Measurements from ENCODE around the gene DGKK. TPM values are rescaled to one million over a fixed set of nuclear protein-coding genes. Genes with fewer than 3 reads are reported as not detected.

Gene DGKK
- total and polyA plus RNA-seq, 2 donors (not counting 1 experiment from before 2014, with no cell fraction given), result 0.01 TPM; not detected in 1

DNA sequence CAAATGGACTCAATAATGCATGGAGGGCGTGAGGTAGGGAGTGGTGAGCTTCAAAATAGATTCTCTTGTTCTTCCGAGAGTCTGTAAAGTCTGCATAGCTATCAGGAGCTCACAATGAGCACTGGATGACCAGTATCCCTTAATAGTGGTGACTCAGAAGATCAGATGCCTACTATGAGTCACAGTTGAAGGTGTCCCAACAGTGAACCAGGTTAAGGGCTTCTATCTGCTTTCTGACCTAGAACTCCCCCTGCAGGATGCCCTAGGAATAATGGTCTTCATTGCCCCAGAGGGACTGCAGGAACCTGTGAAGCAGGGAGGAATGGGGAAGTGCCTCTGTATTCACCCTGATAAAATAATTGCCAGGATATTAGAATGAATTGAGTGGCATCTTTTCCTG is 22.1 kb downstream of the DGKK start:
- CTCF ChIA-PET, result interaction anchor here (0.6 kb wide), 1 partner anchor 14 kb away, joined by 5 read pairs; no protein-coding TSS in a partner anchor
- peaks cover 3% of the 10 kb centered on the region for H3K27me3 Mint-ChIP-seq
- H2AFZ ChIP-seq (ENCODE audit: insufficient read depth, low read depth, low read length, poor library complexity, severe bottlenecking), result no peak overlapping the region
- no peak for TF ChIP-seq EZH2 (IDR thresholded peaks at IDR 0.05; ENCODE audit: borderline replicate concordance, insufficient read depth, low read depth, low read length, poor library complexity, severe bottlenecking)
- TF ChIP-seq, protein P1, sequence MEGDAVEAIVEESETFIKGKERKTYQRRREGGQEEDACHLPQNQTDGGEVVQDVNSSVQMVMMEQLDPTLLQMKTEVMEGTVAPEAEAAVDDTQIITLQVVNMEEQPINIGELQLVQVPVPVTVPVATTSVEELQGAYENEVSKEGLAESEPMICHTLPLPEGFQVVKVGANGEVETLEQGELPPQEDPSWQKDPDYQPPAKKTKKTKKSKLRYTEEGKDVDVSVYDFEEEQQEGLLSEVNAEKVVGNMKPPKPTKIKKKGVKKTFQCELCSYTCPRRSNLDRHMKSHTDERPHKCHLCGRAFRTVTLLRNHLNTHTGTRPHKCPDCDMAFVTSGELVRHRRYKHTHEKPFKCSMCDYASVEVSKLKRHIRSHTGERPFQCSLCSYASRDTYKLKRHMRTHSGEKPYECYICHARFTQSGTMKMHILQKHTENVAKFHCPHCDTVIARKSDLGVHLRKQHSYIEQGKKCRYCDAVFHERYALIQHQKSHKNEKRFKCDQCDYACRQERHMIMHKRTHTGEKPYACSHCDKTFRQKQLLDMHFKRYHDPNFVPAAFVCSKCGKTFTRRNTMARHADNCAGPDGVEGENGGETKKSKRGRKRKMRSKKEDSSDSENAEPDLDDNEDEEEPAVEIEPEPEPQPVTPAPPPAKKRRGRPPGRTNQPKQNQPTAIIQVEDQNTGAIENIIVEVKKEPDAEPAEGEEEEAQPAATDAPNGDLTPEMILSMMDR (IDR thresholded peaks at IDR 0.05), result no peak
- intact Hi-C loops (cut with micrococcal nuclease), result no loop called here
- WGBS (ENCODE audit: insufficient coverage), result no CpG with 5 or more reads among the region's 2 CpGs
- no peak overlapping the region for H3K9ac ChIP-seq (ENCODE audit: low read length)
- H3K9me3 ChIP-seq (ENCODE audit: control extremely low read depth in 1 of 3, control insufficient read depth in 2 of 3, insufficient read depth in 1 of 3, low read length in 2 of 3), result no peaks in the 10 kb centered on the region
- H3K27ac ChIP-seq (ENCODE audit: low read length in 2 of 2), result no peak overlapping the region
- H3K79me2 ChIP-seq (ENCODE audit: control insufficient read depth, insufficient read depth, low read length), result no peaks in the 10 kb centered on the region
- DNase-seq, result no peak
- no peak overlapping the region for H3K4me2 ChIP-seq (replicated peaks; ENCODE audit: low read depth, low read length, poor library complexity, severe bottlenecking)
- no peak overlapping the region for H3K27ac Mint-ChIP-seq
- POLR2A ChIA-PET, result no interaction called here
- no peaks in the 10 kb centered on the region for H3K36me3 ChIP-seq (replicated peaks in 1 of 2; ENCODE audit: control extremely low read depth in 1 of 2, control insufficient read depth in 1 of 2, extremely low read depth in 1 of 2, insufficient read depth in 2 of 2, low read length in 1 of 2)
- H3K4me3 Mint-ChIP-seq, result no peak overlapping the region
- H3K4me3 ChIP-seq (ENCODE audit: control extremely low read depth in 1 of 5, extremely low read depth in 1 of 5, insufficient read depth in 1 of 5, low read depth in 2 of 5, low read length in 4 of 5), result no peak overlapping the region
- H3K27me3 ChIP-seq (replicated peaks in 1 of 4; ENCODE audit: control extremely low read depth in 1 of 4, control insufficient read depth in 3 of 4, insufficient read depth in 4 of 4, low read length in 3 of 4), result peaks cover 0 to 6% (median 0%) of the 10 kb centered on the region in 4 experiments
- no peak for ATAC-seq (ENCODE audit: low read depth)
- no peaks in the 10 kb centered on the region for H3K4me1 Mint-ChIP-seq
- H3K4me1 ChIP-seq (ENCODE audit: control insufficient read depth in 2 of 2, insufficient read depth in 2 of 2, low read length in 2 of 2), result no peaks in the 10 kb centered on the region
- no peaks in the 10 kb centered on the region for H3K9me3 Mint-ChIP-seq (ENCODE audit: insufficient read depth)
- no peaks in the 10 kb centered on the region for H4K20me1 ChIP-seq (ENCODE audit: control insufficient read depth, insufficient read depth, low read length, poor library complexity, severe bottlenecking)

DNA sequence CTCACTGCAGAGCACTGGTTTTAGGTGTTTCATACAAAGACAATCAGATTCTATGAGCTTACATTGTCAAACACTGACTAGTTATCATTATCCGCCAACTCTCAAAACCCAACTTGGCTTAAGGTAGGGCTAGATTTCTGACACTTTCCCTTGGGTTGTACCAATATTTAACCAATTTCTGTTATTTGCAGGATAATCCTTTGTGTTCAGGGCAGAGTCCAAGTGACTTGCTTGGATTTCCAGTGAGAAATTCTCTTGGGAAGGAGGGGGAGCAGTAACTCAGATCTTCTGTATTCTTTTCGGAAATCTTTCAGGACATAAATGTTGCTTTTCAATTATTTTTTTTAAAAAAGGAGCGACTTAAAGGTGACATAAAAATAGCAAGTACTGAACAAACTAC is 23.1 kb downstream of the DGKK start:
- intact Hi-C loops (cut with micrococcal nuclease), result no loop called here
- ChIA-PET POLR2A (no interaction called here), CTCF (no interaction called here)
- Histone ChIP-seq H3K79me2 (ENCODE audit: control insufficient read depth, insufficient read depth, low read length) (no peaks in the 10 kb centered on the region), H3K9me3 (ENCODE audit: control extremely low read depth in 1 of 3, control insufficient read depth in 2 of 3, insufficient read depth in 1 of 3, low read length in 2 of 3) (no peaks in the 10 kb centered on the region), H3K4me3 (ENCODE audit: control extremely low read depth in 1 of 5, extremely low read depth in 1 of 5, insufficient read depth in 1 of 5, low read depth in 2 of 5, low read length in 4 of 5) (no peak overlapping the region), H3K4me2 (replicated peaks; ENCODE audit: low read depth, low read length, poor library complexity, severe bottlenecking) (no peak overlapping the region), H3K9ac (ENCODE audit: low read length) (no peak overlapping the region), H3K27me3 (replicated peaks in 1 of 4; ENCODE audit: control extremely low read depth in 1 of 4, control insufficient read depth in 3 of 4, insufficient read depth in 4 of 4, low read length in 3 of 4) (peaks cover 0 to 6% (median 0%) of the 10 kb centered on the region in 4 experiments), H4K20me1 (ENCODE audit: control insufficient read depth, insufficient read depth, low read length, poor library complexity, severe bottlenecking) (no peaks in the 10 kb centered on the region), H3K4me1 (ENCODE audit: control insufficient read depth in 2 of 2, insufficient read depth in 2 of 2, low read length in 2 of 2) (no peaks in the 10 kb centered on the region), H2AFZ (ENCODE audit: insufficient read depth, low read depth, low read length, poor library complexity, severe bottlenecking) (no peak overlapping the region), H3K27ac (ENCODE audit: low read length in 2 of 2) (no peak overlapping the region), H3K36me3 (replicated peaks in 1 of 2; ENCODE audit: control extremely low read depth in 1 of 2, control insufficient read depth in 1 of 2, extremely low read depth in 1 of 2, insufficient read depth in 2 of 2, low read length in 1 of 2) (no peaks in the 10 kb centered on the region)
- H3K27ac Mint-ChIP-seq, result no peak overlapping the region
- no peak for DNase-seq
- no peaks in the 10 kb centered on the region for H3K4me1 Mint-ChIP-seq
- no CpG with 5 or more reads among the region's 3 CpGs for WGBS (ENCODE audit: insufficient coverage)
- ATAC-seq (ENCODE audit: low read depth), result no peak
- H3K4me3 Mint-ChIP-seq, result no peak overlapping the region
- H3K9me3 Mint-ChIP-seq (ENCODE audit: insufficient read depth), result no peaks in the 10 kb centered on the region
- H3K27me3 Mint-ChIP-seq, result peaks cover 3% of the 10 kb centered on the region
- TF ChIP-seq EZH2 (IDR thresholded peaks at IDR 0.05; ENCODE audit: borderline replicate concordance, insufficient read depth, low read depth, low read length, poor library complexity, severe bottlenecking), result no peak
- TF ChIP-seq, protein P1 (IDR thresholded peaks at IDR 0.05), result no peak
